H1 (cell line): Measurements from ENCODE around the gene EEIG2. TPM values are rescaled to one million over a fixed set of nuclear protein-coding genes. Genes with fewer than 3 reads are reported as not detected.

Source experiments
- CTCF ChIA-PET: fragments of 300-600 bp; sonication (Branson Sonifier 250); formaldehyde crosslinking; loops from one replicate; lab custom pipeline; 2021; ENCODE audit not compliant: partially characterized antibody; lab: Charles Lee
- POLR2A ChIA-PET: fragments of 300-600 bp; sonication (Branson Sonifier 250); formaldehyde crosslinking; loops from one replicate; lab custom pipeline; 2021; ENCODE audit warnings: inconsistent platforms; ENCODE audit not compliant: partially characterized antibody; lab: Charles Lee
- DNase-seq, 2 experiments: peaks; one replicate each; pipeline versions ENCODE4 v3.0.0 to v3.0.0-alpha.2; 2010 to 2022; ENCODE audit warnings: low spot score in 2 of 2, low read depth in 1 of 2, mixed read lengths in 1 of 2
- FAIRE-seq: peaks from 2 replicates; lab custom pipeline; 2011; peaks lifted over from hg19 to GRCh38; lab: Jason Lieb, UNC
- H2AFZ ChIP-seq: 2 replicates; pipeline ENCODE4 v1.8.1; 2012; ENCODE audit warnings: low read length, inconsistent platforms
- H2AK5ac ChIP-seq: 2 replicates; pipeline ENCODE4 v1.6.1; 2013; ENCODE audit warnings: low read depth, low read length
- H2BK120ac ChIP-seq: replicated peaks from 2 replicates; pipeline ENCODE3; 2013; ENCODE audit warnings: low read depth, low read length, inconsistent platforms
- H2BK12ac ChIP-seq: 2 replicates; pipeline ENCODE4 v1.6.1; 2013; ENCODE audit warnings: low read depth, low read length
- H2BK15ac ChIP-seq: 2 replicates; pipeline ENCODE4 v1.6.1; 2013; ENCODE audit warnings: low read length
- H2BK20ac ChIP-seq: 2 replicates; pipeline ENCODE4 v1.6.1; 2013; ENCODE audit warnings: low read length
- H2BK5ac ChIP-seq: 2 replicates; pipeline ENCODE4 v1.6.1; 2013; ENCODE audit warnings: low read depth, low read length
- H3K14ac ChIP-seq: 2 replicates; pipeline ENCODE4 v1.6.1; 2013; ENCODE audit warnings: inconsistent platforms; ENCODE audit not compliant: insufficient read length
- H3K18ac ChIP-seq: 2 replicates; pipeline ENCODE4 v1.6.1; 2013; ENCODE audit warnings: low read length; ENCODE audit errors: extremely low read depth
- H3K23ac ChIP-seq: 2 replicates; pipeline ENCODE4 v1.6.1; 2013; ENCODE audit warnings: inconsistent platforms; ENCODE audit not compliant: insufficient read length
- H3K23me2 ChIP-seq: 2 replicates; pipeline ENCODE4 v1.6.1; 2013; ENCODE audit warnings: low read depth, low read length
- H3K27ac ChIP-seq: 2 replicates; pipeline ENCODE4 v1.6.1; 2011; ENCODE audit warnings: low read depth, low read length, inconsistent platforms
- H3K27me3 ChIP-seq, 4 experiments: replicated peaks in 1 of 4; 1 replicate in 1 of 4; 2 replicates in 3 of 4; pipeline versions ENCODE4 v1.6.1 to v1.8.1; 2011 to 2013; ENCODE audit warnings: low read length in 3 of 4, mild to moderate bottlenecking in 3 of 4, inconsistent platforms in 2 of 4, mixed read lengths in 2 of 4, moderate library complexity in 1 of 4; ENCODE audit not compliant: control insufficient read depth in 3 of 4, insufficient read depth in 3 of 4; ENCODE audit errors: extremely low read depth in 1 of 4
- H3K36me3 ChIP-seq, 4 experiments: 2 replicates each; pipeline versions ENCODE4 v1.6.1 to v1.8.1; 2011 to 2013; ENCODE audit warnings: mild to moderate bottlenecking in 4 of 4, low read length in 3 of 4, moderate library complexity in 2 of 4, control low read depth in 1 of 4, inconsistent platforms in 1 of 4; ENCODE audit not compliant: insufficient read depth in 4 of 4, control insufficient read depth in 2 of 4
- H3K4ac ChIP-seq: replicated peaks from 2 replicates; pipeline ENCODE3; 2013; ENCODE audit warnings: low read length, low read depth, mixed read lengths, inconsistent platforms; ENCODE audit not compliant: insufficient read length
- H3K4me1 ChIP-seq, 4 experiments: replicated peaks in 1 of 4; 1 replicate in 1 of 4; 2 replicates in 3 of 4; pipeline versions ENCODE4 v1.6.1 to v1.8.1; 2011 to 2013; ENCODE audit warnings: low read length in 3 of 4, inconsistent platforms in 2 of 4, mixed read lengths in 1 of 4; ENCODE audit not compliant: insufficient read depth in 4 of 4, control insufficient read depth in 3 of 4
- H3K4me2 ChIP-seq, 2 experiments: 2 replicates each; pipeline versions ENCODE4 v1.6.1 to v1.8.1; 2011 to 2013; ENCODE audit warnings: low read depth in 2 of 2, low read length in 2 of 2, control low read depth in 1 of 2, inconsistent platforms in 1 of 2, mild to moderate bottlenecking in 1 of 2; ENCODE audit not compliant: insufficient read depth in 1 of 2
- H3K4me3 ChIP-seq, 4 experiments: fragments of 200-600, 300-600 bp in 1 of 4; sonication (generic), shearing (Covaris generic), sonication (Bioruptor Twin) in 1 of 4; 2 replicates each; pipeline versions ENCODE4 v1.5.1 to v1.8.1; 2011 to 2016; ENCODE audit warnings: low read length in 4 of 4, low read depth in 3 of 4, control low read depth in 2 of 4, inconsistent platforms in 2 of 4, mild to moderate bottlenecking in 2 of 4, mixed read lengths in 1 of 4, moderate library complexity in 1 of 4; ENCODE audit not compliant: insufficient read depth in 2 of 4; ENCODE audit errors: extremely low read depth in 1 of 4
- H3K56ac ChIP-seq: replicated peaks from 2 replicates; pipeline ENCODE3; 2013; ENCODE audit warnings: low read depth, mild to moderate bottlenecking, mixed read lengths, low read length, inconsistent platforms; ENCODE audit not compliant: insufficient read length
- H3K79me1 ChIP-seq: 2 replicates; pipeline ENCODE4 v1.6.1; 2013; ENCODE audit warnings: low read depth, low read length, control low read depth
- H3K79me2 ChIP-seq, 2 experiments: 2 replicates each; pipeline versions ENCODE4 v1.6.1 to v1.8.1; 2012 to 2013; ENCODE audit warnings: low read length in 2 of 2, mild to moderate bottlenecking in 2 of 2, inconsistent platforms in 1 of 2; ENCODE audit not compliant: insufficient read depth in 2 of 2, control insufficient read depth in 1 of 2
- H3K9ac ChIP-seq, 4 experiments: replicated peaks in 1 of 4; 1 replicate in 1 of 4; 2 replicates in 3 of 4; pipeline versions ENCODE4 v1.6.1 to v1.8.1; 2011 to 2013; ENCODE audit warnings: low read depth in 3 of 4, low read length in 3 of 4, control low read depth in 2 of 4, mild to moderate bottlenecking in 2 of 4, moderate library complexity in 2 of 4, inconsistent platforms in 1 of 4; ENCODE audit errors: extremely low read depth in 1 of 4
- H3K9me3 ChIP-seq, 2 experiments: 2 replicates each; pipeline versions ENCODE4 v1.6.1 to v1.8.1; 2012 to 2013; ENCODE audit warnings: mild to moderate bottlenecking in 2 of 2, moderate library complexity in 2 of 2, control low read depth in 1 of 2, inconsistent platforms in 1 of 2, low read depth in 1 of 2, low read length in 1 of 2, mixed read lengths in 1 of 2; ENCODE audit not compliant: insufficient read depth in 2 of 2
- H4K20me1 ChIP-seq, 2 experiments: replicated peaks in 1 of 2; 2 replicates each; pipeline versions ENCODE3 to v1.8.1; 2011 to 2013; ENCODE audit warnings: inconsistent platforms in 2 of 2, low read length in 2 of 2, mild to moderate bottlenecking in 1 of 2; ENCODE audit not compliant: insufficient read depth in 2 of 2, control insufficient read depth in 1 of 2
- H4K5ac ChIP-seq: 2 replicates; pipeline ENCODE4 v1.6.1; 2013; ENCODE audit warnings: low read length, low read depth, mixed read lengths, inconsistent platforms; ENCODE audit not compliant: insufficient read length
- H4K8ac ChIP-seq: 2 replicates; pipeline ENCODE4 v1.8.0; 2013; ENCODE audit warnings: mild to moderate bottlenecking, moderate library complexity, low read length, inconsistent platforms; ENCODE audit not compliant: insufficient read depth; ENCODE audit errors: extremely low read depth
- H4K91ac ChIP-seq: replicated peaks from 2 replicates; pipeline ENCODE3; 2013; ENCODE audit warnings: low read length, mixed read lengths, inconsistent platforms; ENCODE audit not compliant: insufficient read length
- CHD2 ChIP-seq: IDR thresholded peaks from 2 replicates; pipeline ENCODE4 v1.6.1; 2012; ENCODE audit warnings: low read length, improper control_type of control experiment
- CTCF ChIP-seq, 3 experiments: IDR thresholded peaks; 1 replicate in 2 of 3; 2 replicates in 1 of 3; pipeline versions ENCODE4 v1.5.1 to v1.6.1; 2011; ENCODE audit warnings: low read length in 3 of 3, mild to moderate bottlenecking in 3 of 3, inconsistent platforms in 2 of 3, low read depth in 1 of 3, moderate library complexity in 1 of 3; ENCODE audit not compliant: insufficient read depth in 1 of 3; ENCODE audit errors: control extremely low read depth in 1 of 3
- E2F6 ChIP-seq: IDR thresholded peaks from 2 replicates; pipeline ENCODE4 v1.6.1; 2012; ENCODE audit warnings: inconsistent platforms
- HDAC2 ChIP-seq, 2 experiments: fragments of 300-600 bp in 1 of 2; sonication (generic) in 1 of 2; IDR thresholded peaks; 2 replicates each; pipeline ENCODE4 v1.6.1; 2011 to 2012; ENCODE audit warnings: low read depth in 2 of 2, low read length in 2 of 2, mild to moderate bottlenecking in 2 of 2, moderate library complexity in 2 of 2, borderline replicate concordance in 1 of 2, inconsistent platforms in 1 of 2
- JUN ChIP-seq: IDR thresholded peaks from 2 replicates; pipeline ENCODE4 v1.6.1; 2011; ENCODE audit warnings: low read depth, mild to moderate bottlenecking, improper control_type of control experiment, low read length
- RXRA ChIP-seq: IDR thresholded peaks from 2 replicates; pipeline ENCODE4 v1.6.1; 2011; ENCODE audit warnings: low read depth, mild to moderate bottlenecking, low read length, moderate library complexity; ENCODE audit not compliant: insufficient read depth
- SUZ12 ChIP-seq: fragments of 200-600 bp; sonication (generic); IDR thresholded peaks from 2 replicates; pipeline ENCODE4 v1.6.1; 2012; ENCODE audit warnings: mild to moderate bottlenecking, inconsistent platforms, low read length, moderate library complexity, mixed read lengths
- YY1 ChIP-seq: IDR thresholded peaks from 2 replicates; pipeline ENCODE4 v1.6.1; 2011; ENCODE audit warnings: low read depth, mild to moderate bottlenecking, low read length
- polyA plus RNA-seq, 7 experiments: library from polyadenylated mRNA; depleted of rRNA in 3 of 7; stranded (reverse) in 5 of 7; unstranded in 2 of 7; fragments of >200 nt in 5 of 7; fragments of 200-250 nt in 2 of 7; gene quantifications; 1 replicate in 5 of 7; 2 replicates in 1 of 7; 4 replicates in 1 of 7; pipeline versions ENCODE4 v1.2.1 to v1.2.3, GENCODE V29; 2011 to 2013; ENCODE audit warnings: missing spikeins in 2 of 7, mixed read lengths in 2 of 7
- total RNA-seq: library from RNA; stranded (reverse); fragmentation: NEBNext Ultra II Directional; extraction: Animal tissue kit (Norgen Biotek cat#: 25700); gene quantifications from 2 replicates; pipeline ENCODE4 v1.2.1, GENCODE V29; 2021

The EEIG2 gene
- total and polyA plus RNA-seq, 2 of the 8 experiments (the other 6 are each of a cell fraction or from before 2014, with no cell fraction given), result 6.1 to 20.1 TPM

GRCh38 chr1:108597041-108597440, 37.1 kb downstream of the EEIG2 start:
- Histone ChIP-seq H3K27me3 (no peaks in the 10 kb centered on the region), H3K18ac (no peak overlapping the region), H3K27ac (no peak overlapping the region), H2BK12ac (no peak overlapping the region), H2BK5ac (no peak overlapping the region), H2BK120ac (no peak overlapping the region), H4K20me1 (peaks cover 0 to 2% of the 10 kb centered on the region in 2 experiments), H3K79me2 (peaks cover 0 to 5% of the 10 kb centered on the region in 2 experiments; a peak in 2 of 4 replicates), H2AK5ac (no peak overlapping the region), H3K4ac (no peak overlapping the region), H3K56ac (no peak overlapping the region), H2AFZ (no peak overlapping the region), H3K23me2 (no peaks in the 10 kb centered on the region), H3K4me2 (no peak overlapping the region), H3K9me3 (no peaks in the 10 kb centered on the region), H3K79me1 (no peaks in the 10 kb centered on the region), H2BK20ac (no peak overlapping the region), H4K8ac (no peak overlapping the region), H3K9ac (no peak overlapping the region), H3K4me3 (no peak overlapping the region), H3K4me1 (no peaks in the 10 kb centered on the region), H3K14ac (no peak overlapping the region), H2BK15ac (no peak overlapping the region), H3K23ac (no peak overlapping the region), H4K91ac (no peak overlapping the region), H4K5ac (no peak overlapping the region), H3K36me3 (no peaks in the 10 kb centered on the region; a peak in 1 of 8 replicates)
- no peak for DNase-seq
- FAIRE-seq, result no peak
- POLR2A ChIA-PET, result no interaction called here
- CTCF ChIA-PET, result no interaction called here
- no peak for TF ChIP-seq YY1
- TF ChIP-seq CHD2, result no peak
- TF ChIP-seq E2F6, result no peak
- TF ChIP-seq RXRA, result no peak
- TF ChIP-seq SUZ12, result no peak
- TF ChIP-seq JUN, result no peak
- no peak for TF ChIP-seq CTCF (IDR thresholded peaks at IDR 0.05; ENCODE audit: control extremely low read depth in 1 of 3, insufficient read depth in 1 of 3, low read depth in 1 of 3, low read length in 3 of 3)
- TF ChIP-seq HDAC2 (IDR thresholded peaks at IDR 0.05; ENCODE audit: borderline replicate concordance in 1 of 2, low read depth in 2 of 2, low read length in 2 of 2), result no peak
